Measurements from ENCODE around the gene PGC. TPM values are rescaled to one million over a fixed set of nuclear protein-coding genes. Genes with fewer than 3 reads are reported as not detected.

The PGC gene
- total RNA-seq, 4 donors from 2014 or later, result not detected

GRCh38 chr6:41719436-41720261, 27.5 kb downstream of the PGC start:
- no peak for DNase-seq (ENCODE audit: low spot score)
- ATAC-seq (ENCODE audit: low FRiP score), result no peak
- TF ChIP-seq CTCF (IDR thresholded peaks at IDR 0.05), result no peak

- DNase-seq (ENCODE audit: low spot score), result no peak
Observed at GRCh38 chr6:41718828-41719227, 28.4 kb downstream of the PGC start.

GRCh38 chr6:41717392-41717736, 29.8 kb downstream of the PGC start:
- ATAC-seq (ENCODE audit: low FRiP score), result no peak
- no peak for TF ChIP-seq CTCF (IDR thresholded peaks at IDR 0.05)
- DNase-seq (ENCODE audit: low spot score), result no peak

More at GRCh38 chr6:41718828-41719227, 28.4 kb downstream of the PGC start:
- TF ChIP-seq CTCF (IDR thresholded peaks at IDR 0.05), result no peak
- no peak for ATAC-seq (ENCODE audit: low FRiP score)

- ATAC-seq (ENCODE audit: low FRiP score), result no peak
- no peak for DNase-seq (ENCODE audit: low spot score)
- no peak for TF ChIP-seq CTCF (IDR thresholded peaks at IDR 0.05)
Observed at GRCh38 chr6:41716516-41717391, 30.4 kb downstream of the PGC start.

GRCh38 chr6:41715795-41716515, 31.2 kb downstream of the PGC start:
- DNase-seq (ENCODE audit: low spot score) (no peak), ATAC-seq (ENCODE audit: low FRiP score) (no peak)
- TF ChIP-seq CTCF (IDR thresholded peaks at IDR 0.05), result no peak

- DNase-seq (ENCODE audit: low spot score) (no peak), ATAC-seq (ENCODE audit: low FRiP score) (no peak)
- no peak for TF ChIP-seq CTCF (IDR thresholded peaks at IDR 0.05)
Observed at GRCh38 chr6:41714556-41715273, 32.5 kb downstream of the PGC start.

Data from omental fat pad (tissue), 4 donors.